Astrocyte (in vitro differentiated cells and primary cell): Measurements from ENCODE around the gene PLEKHM2. TPM values are rescaled to one million over a fixed set of nuclear protein-coding genes. Genes with fewer than 3 reads are reported as not detected.

Source experiments
- DNase-seq: peaks from one replicate; pipeline ENCODE4 v3.0.0-alpha.2; 2010; ENCODE audit warnings: low read depth
- FAIRE-seq: peaks from 2 replicates; lab custom pipeline; 2011; peaks lifted over from hg19 to GRCh38; lab: Jason Lieb, UNC
- H2AFZ ChIP-seq: 2 replicates; pipeline ENCODE4 v1.6.0; 2012; ENCODE audit warnings: low read depth, low read length, inconsistent platforms
- H3K27ac ChIP-seq: 2 replicates; pipeline ENCODE4 v1.5.1; 2011; ENCODE audit warnings: low read depth, low read length, inconsistent platforms
- H3K27me3 ChIP-seq: 2 replicates; pipeline ENCODE4 v1.6.0; 2011; ENCODE audit warnings: low read length, inconsistent platforms; ENCODE audit not compliant: insufficient read depth
- H3K36me3 ChIP-seq: 2 replicates; pipeline ENCODE4 v1.5.1; 2011; ENCODE audit warnings: low read length, inconsistent platforms; ENCODE audit not compliant: insufficient read depth
- H3K4me1 ChIP-seq: 2 replicates; pipeline ENCODE4 v1.5.1; 2011; ENCODE audit warnings: low read length, inconsistent platforms; ENCODE audit not compliant: insufficient read depth
- H3K4me2 ChIP-seq: 2 replicates; pipeline ENCODE4 v1.6.0; 2012; ENCODE audit warnings: low read length, inconsistent platforms
- H3K4me3 ChIP-seq: 2 replicates; pipeline ENCODE4 v1.5.1; 2011; ENCODE audit warnings: low read depth, mild to moderate bottlenecking, low read length, inconsistent platforms; ENCODE audit not compliant: insufficient read depth
- H3K79me2 ChIP-seq: 2 replicates; pipeline ENCODE4 v1.6.0; 2012; ENCODE audit warnings: mild to moderate bottlenecking, low read length, inconsistent platforms; ENCODE audit not compliant: insufficient read depth
- H3K9ac ChIP-seq: 2 replicates; pipeline ENCODE4 v1.6.0; 2012; ENCODE audit warnings: mild to moderate bottlenecking, low read length, inconsistent platforms
- H3K9me3 ChIP-seq: 2 replicates; pipeline ENCODE4 v1.5.1; 2012; ENCODE audit warnings: low read depth, mild to moderate bottlenecking, low read length, inconsistent platforms; ENCODE audit not compliant: insufficient read depth
- H4K20me1 ChIP-seq: 2 replicates; pipeline ENCODE4 v1.6.0; 2012; ENCODE audit warnings: low read length, inconsistent platforms; ENCODE audit not compliant: insufficient read depth
- H3K27ac Mint-ChIP-seq: one replicate; pipeline ENCODE4 v1.8.0; 2021; ENCODE audit warnings: mild to moderate bottlenecking, mixed read lengths; ENCODE audit not compliant: unreplicated experiment
- H3K27me3 Mint-ChIP-seq: one replicate; pipeline ENCODE4 v1.8.0; 2021; ENCODE audit warnings: low read depth, mixed read lengths; ENCODE audit not compliant: unreplicated experiment
- H3K36me3 Mint-ChIP-seq: one replicate; pipeline ENCODE4 v1.8.0; 2021; ENCODE audit warnings: low read depth, mixed read lengths; ENCODE audit not compliant: unreplicated experiment
- H3K4me1 Mint-ChIP-seq: one replicate; pipeline ENCODE4 v1.8.0; 2021; ENCODE audit warnings: low read depth, mixed read lengths; ENCODE audit not compliant: unreplicated experiment
- H3K4me3 Mint-ChIP-seq: one replicate; pipeline ENCODE4 v1.8.0; 2021; ENCODE audit warnings: mild to moderate bottlenecking, moderate library complexity, mixed read lengths; ENCODE audit not compliant: unreplicated experiment
- H3K9me3 Mint-ChIP-seq: one replicate; pipeline ENCODE4 v1.8.0; 2021; ENCODE audit warnings: mild to moderate bottlenecking, mixed read lengths; ENCODE audit not compliant: unreplicated experiment
- EZH2 ChIP-seq: IDR thresholded peaks from 2 replicates; pipeline ENCODE4 v1.6.1; 2012; ENCODE audit warnings: mild to moderate bottlenecking, low read length, inconsistent platforms; ENCODE audit not compliant: insufficient read depth
- total RNA-seq: library from RNA; stranded (reverse); gene quantifications from 2 replicates; pipeline ENCODE4 v1.2.1, GENCODE V29; 2021
- TF ChIP-seq, protein P1 (sequence below): IDR thresholded peaks from 2 replicates; pipeline ENCODE4 v1.5.1; 2011; ENCODE audit warnings: low read depth, mild to moderate bottlenecking, inconsistent platforms, low read length, moderate library complexity; ENCODE audit not compliant: insufficient read depth

The PLEKHM2 gene
- total RNA-seq, 1 donor from 2014 or later: 48.3 TPM

DNA sequence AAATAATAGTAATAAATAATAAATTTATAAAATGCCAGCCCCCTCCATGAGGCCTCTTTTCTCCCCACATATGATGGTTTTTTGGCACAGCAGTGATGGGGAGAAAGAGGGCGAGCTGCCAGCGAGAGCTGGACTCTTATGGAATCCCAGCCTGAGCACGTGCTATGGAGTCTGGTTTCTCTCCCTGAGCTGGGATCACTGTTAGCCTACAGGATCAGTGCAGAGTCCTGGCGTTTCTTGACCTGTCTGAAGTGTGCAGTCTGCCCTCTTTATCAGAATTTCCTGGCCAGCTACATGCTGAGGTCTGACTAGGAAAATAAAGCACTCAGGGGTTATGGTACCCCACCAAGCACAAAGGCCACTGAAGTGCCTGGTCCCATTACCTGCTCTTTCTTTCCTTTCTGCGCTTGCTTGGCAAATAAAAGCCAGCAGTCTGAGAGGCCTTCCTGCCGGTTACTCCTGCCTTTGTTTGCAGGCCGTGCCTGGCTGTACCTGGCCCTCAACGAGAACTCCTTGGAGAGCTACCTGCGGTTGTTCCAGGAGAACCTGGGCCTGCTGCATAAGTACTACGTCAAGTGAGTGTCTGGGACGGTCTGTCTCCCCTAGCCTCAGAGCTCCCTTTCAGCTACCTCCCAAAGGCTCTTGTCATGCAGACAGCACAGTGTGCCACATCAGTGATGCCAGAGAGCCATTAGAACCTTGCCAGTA, 33.5 kb downstream of the PLEKHM2 start:
- Mint-ChIP-seq H3K36me3 (peaks cover 16% of the 10 kb centered on the region), H3K27ac (no peak overlapping the region), H3K9me3 (no peaks in the 10 kb centered on the region), H3K4me3 (no peak overlapping the region), H3K4me1 (peaks cover 6% of the 10 kb centered on the region), H3K27me3 (no peaks in the 10 kb centered on the region)
- H3K9me3 ChIP-seq: no peaks in the 10 kb centered on the region
- H3K79me2 ChIP-seq: peaks cover 28% of the 10 kb centered on the region
- peaks cover 40% of the 10 kb centered on the region for H4K20me1 ChIP-seq
- H3K4me2 ChIP-seq: no peak overlapping the region
- FAIRE-seq (no peak), DNase-seq (no peak)
- no peak overlapping the region for H3K27ac ChIP-seq
- TF ChIP-seq, protein P1, sequence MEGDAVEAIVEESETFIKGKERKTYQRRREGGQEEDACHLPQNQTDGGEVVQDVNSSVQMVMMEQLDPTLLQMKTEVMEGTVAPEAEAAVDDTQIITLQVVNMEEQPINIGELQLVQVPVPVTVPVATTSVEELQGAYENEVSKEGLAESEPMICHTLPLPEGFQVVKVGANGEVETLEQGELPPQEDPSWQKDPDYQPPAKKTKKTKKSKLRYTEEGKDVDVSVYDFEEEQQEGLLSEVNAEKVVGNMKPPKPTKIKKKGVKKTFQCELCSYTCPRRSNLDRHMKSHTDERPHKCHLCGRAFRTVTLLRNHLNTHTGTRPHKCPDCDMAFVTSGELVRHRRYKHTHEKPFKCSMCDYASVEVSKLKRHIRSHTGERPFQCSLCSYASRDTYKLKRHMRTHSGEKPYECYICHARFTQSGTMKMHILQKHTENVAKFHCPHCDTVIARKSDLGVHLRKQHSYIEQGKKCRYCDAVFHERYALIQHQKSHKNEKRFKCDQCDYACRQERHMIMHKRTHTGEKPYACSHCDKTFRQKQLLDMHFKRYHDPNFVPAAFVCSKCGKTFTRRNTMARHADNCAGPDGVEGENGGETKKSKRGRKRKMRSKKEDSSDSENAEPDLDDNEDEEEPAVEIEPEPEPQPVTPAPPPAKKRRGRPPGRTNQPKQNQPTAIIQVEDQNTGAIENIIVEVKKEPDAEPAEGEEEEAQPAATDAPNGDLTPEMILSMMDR: no peak
- no peak for TF ChIP-seq EZH2
- H2AFZ ChIP-seq: no peak overlapping the region
- no peak overlapping the region for H3K9ac ChIP-seq
- H3K36me3 ChIP-seq: peaks cover 17% of the 10 kb centered on the region
- no peak overlapping the region for H3K4me3 ChIP-seq
- H3K27me3 ChIP-seq: no peaks in the 10 kb centered on the region
- no peaks in the 10 kb centered on the region for H3K4me1 ChIP-seq

- Histone ChIP-seq H3K27me3 (no peaks in the 10 kb centered on the region), H3K4me2 (no peak overlapping the region), H3K36me3 (peaks cover 17% of the 10 kb centered on the region), H2AFZ (no peak overlapping the region), H3K27ac (no peak overlapping the region), H3K9me3 (no peaks in the 10 kb centered on the region), H3K4me1 (no peaks in the 10 kb centered on the region), H3K9ac (no peak overlapping the region), H3K4me3 (no peak overlapping the region), H3K79me2 (peaks cover 22% of the 10 kb centered on the region), H4K20me1 (peaks cover 34% of the 10 kb centered on the region)
- Mint-ChIP-seq H3K4me1 (peaks cover 6% of the 10 kb centered on the region), H3K9me3 (no peaks in the 10 kb centered on the region), H3K27me3 (no peaks in the 10 kb centered on the region), H3K4me3 (no peak overlapping the region), H3K36me3 (peaks cover 17% of the 10 kb centered on the region), H3K27ac (no peak overlapping the region)
- no peak for FAIRE-seq
- no peak for TF ChIP-seq EZH2
- TF ChIP-seq, protein P1: no peak
- DNase-seq: no peak
Measured at GRCh38 chr1:15718199-15718601, 34.1 kb downstream of the PLEKHM2 start.

- H3K4me1 Mint-ChIP-seq: peaks cover 3% of the 10 kb centered on the region
- Histone ChIP-seq H3K4me2 (no peak overlapping the region), H3K9me3 (no peaks in the 10 kb centered on the region), H3K36me3 (peaks cover 17% of the 10 kb centered on the region), H3K4me3 (no peak overlapping the region), H3K27me3 (no peaks in the 10 kb centered on the region), H3K27ac (no peak overlapping the region), H3K4me1 (no peaks in the 10 kb centered on the region), H3K79me2 (peaks cover 16% of the 10 kb centered on the region), H3K9ac (no peak overlapping the region), H4K20me1 (peaks cover 25% of the 10 kb centered on the region), H2AFZ (no peak overlapping the region)
- no peak overlapping the region for H3K4me3 Mint-ChIP-seq
- no peaks in the 10 kb centered on the region for H3K9me3 Mint-ChIP-seq
- DNase-seq (no peak), FAIRE-seq (no peak)
- H3K27me3 Mint-ChIP-seq: no peaks in the 10 kb centered on the region
- no peak overlapping the region for H3K27ac Mint-ChIP-seq
- TF ChIP-seq, protein P1: no peak
- no peak for TF ChIP-seq EZH2
- peaks cover 19% of the 10 kb centered on the region for H3K36me3 Mint-ChIP-seq
Measured at GRCh38 chr1:15719381-15720120, 35.4 kb downstream of the PLEKHM2 start.
